ENCODE measurements around the gene NR2C2.
"Not testable (repeated sequence)": the region's sequence is repeated elsewhere in the genome, so short reads cannot be mapped to it uniquely, and the experiment has no call there.

Gene NR2C2

DNA sequence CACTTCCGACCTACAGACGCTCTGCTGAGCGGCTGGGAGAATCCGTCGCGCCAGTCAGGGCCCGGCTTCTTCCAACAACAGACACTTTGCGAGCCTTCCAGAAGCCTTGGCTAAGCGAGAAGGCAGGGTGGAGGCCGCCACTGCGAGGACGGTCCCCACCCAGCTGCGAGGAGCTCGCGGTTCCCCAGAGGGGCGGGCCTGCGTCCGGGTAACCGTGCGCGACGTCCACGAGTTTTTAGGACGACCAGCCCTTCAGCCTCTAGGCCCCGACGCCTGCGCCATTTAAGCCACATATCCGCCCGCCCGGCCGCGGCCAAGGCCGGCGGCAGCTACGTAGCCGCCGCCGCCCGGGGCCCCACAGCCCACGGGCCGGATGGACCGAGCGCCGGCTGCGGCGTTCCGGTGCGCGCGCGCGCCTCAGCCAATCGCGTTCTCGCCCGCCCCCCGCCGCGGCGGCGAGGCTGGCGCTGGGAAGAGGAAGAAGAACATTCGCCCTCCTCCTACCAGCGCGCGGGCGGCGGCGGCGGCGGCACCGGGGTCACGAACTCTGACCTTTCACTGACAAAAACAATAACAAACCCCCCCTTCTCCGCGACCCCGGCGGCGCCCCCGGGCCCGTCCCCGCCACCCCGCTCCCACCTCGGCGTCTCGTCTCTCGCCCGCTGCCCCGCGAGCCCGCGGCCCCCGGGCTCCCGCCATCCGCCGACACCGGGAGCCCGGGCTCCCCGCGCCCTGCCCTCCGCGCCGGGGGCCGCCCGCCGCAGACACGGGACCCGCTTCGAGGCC lies at the start of gene NR2C2:
Gene NR2C2, plus strand, starts transcription at position 484 of the 786 bp plus-strand sequence. CDS start 56,332 bp downstream, outside the sequence.
- DNase-seq (ENCODE audit: low read depth in 2 of 2, low spot score in 1 of 2) = peak; percentile 58 to 77

DNA sequence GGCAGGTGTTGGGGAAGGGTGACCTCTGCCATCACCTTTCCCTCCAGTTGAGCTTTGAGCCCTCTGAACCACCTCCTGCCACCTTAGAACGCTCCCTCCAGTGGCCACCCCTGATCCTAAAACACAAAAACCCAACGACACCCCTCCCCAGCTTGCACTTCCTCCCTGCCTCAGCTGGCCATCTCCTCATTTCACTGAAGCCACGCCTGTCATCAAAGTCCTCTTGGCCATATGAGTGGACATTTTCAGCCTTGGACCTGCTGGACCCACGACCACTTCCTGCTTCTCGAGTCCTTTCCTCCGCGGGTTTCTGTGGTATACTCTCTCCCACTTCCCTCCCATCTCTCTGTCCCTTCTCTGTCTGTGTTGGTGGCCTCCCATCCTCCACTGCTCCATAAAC lies 48.5 kb upstream of the NR2C2 start:
- no peak for DNase-seq (ENCODE audit: low read depth in 2 of 2, low spot score in 1 of 2)

- DNase-seq (ENCODE audit: low read depth in 2 of 2, low spot score in 1 of 2) = no peak
Measured at GRCh38 chr3:14899993-14900618, 47.3 kb upstream of the NR2C2 start.

- no peak for DNase-seq (ENCODE audit: low read depth in 2 of 2, low spot score in 1 of 2)
Measured at GRCh38 chr3:14900881-14901873, 46.2 kb upstream of the NR2C2 start.

DNA sequence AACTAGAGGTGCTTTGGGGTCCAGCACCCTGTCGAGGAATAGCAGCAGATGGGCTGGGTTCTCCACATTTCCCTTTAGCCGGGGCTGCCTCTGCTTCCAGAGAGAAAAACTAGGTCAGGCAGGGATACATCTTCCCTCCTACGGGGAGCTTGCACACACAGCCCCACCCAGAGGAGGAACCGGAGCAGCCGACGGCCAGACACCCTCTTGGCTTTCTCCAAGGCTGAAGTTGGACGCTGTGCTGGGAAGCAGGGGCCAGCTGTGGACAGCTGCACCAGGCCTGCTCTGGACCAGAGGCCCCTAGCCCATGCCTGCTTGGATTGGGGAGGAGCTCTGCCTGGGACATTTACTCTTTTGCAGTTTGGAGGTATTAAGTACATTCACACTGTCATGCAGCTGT lies 44.7 kb upstream of the NR2C2 start:
- no peak for DNase-seq (ENCODE audit: low read depth in 2 of 2, low spot score in 1 of 2)

DNA sequence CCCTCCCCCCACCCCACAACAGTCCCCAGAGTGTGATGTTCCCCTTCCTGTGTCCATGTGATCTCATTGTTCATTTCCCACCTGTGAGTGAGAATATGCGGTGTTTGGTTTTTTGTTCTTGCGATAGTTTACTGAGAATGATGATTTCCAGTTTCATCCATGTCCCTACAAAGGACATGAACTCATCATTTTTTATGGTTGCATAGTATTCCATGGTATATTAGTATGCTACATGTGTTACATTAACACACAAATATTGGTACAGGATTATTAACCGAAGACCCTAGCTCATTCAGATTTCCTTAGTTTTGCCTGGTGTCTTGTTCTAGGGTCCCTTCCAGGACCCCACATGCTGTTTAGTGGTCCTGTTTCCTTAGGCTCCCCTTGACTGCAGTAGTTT lies 43.9 kb upstream of the NR2C2 start:
- not testable (repeated sequence) for DNase-seq (ENCODE audit: low read depth in 2 of 2, low spot score in 1 of 2)

- no peak for DNase-seq (ENCODE audit: low read depth in 2 of 2, low spot score in 1 of 2)
Measured at GRCh38 chr3:14905055-14905657, 42.2 kb upstream of the NR2C2 start.

DNA sequence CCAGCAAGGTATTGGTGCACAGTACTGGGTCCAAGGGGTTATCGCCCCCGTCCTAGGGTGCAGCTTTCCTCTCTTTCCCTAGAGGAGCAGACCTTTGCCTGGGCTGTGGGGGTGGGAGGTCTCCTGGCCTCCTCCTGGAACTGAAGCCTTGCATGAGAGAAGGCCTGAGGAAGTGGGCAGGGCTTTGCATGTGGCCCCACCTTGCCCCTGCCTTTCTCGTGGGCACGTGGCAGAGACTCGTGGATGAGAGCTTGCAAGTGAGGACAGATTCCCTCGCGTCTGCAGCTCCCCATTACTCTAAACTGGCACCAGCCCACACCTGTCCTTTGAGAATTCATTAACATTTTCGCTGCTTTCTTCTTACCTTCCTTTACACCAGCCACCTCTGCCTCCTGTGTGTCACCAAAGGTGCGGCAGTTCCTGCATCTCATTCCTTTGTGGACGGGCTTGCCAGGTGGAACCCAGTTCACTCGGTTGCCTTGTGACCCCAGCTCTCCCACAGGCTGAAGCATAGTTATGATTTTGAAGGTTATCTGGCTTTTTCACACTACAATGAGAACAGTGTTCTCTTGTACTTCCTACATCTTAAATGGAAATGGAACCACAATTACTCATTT lies 40.9 kb upstream of the NR2C2 start:
- DNase-seq (ENCODE audit: low read depth in 2 of 2, low spot score in 1 of 2) = no peak

DNA sequence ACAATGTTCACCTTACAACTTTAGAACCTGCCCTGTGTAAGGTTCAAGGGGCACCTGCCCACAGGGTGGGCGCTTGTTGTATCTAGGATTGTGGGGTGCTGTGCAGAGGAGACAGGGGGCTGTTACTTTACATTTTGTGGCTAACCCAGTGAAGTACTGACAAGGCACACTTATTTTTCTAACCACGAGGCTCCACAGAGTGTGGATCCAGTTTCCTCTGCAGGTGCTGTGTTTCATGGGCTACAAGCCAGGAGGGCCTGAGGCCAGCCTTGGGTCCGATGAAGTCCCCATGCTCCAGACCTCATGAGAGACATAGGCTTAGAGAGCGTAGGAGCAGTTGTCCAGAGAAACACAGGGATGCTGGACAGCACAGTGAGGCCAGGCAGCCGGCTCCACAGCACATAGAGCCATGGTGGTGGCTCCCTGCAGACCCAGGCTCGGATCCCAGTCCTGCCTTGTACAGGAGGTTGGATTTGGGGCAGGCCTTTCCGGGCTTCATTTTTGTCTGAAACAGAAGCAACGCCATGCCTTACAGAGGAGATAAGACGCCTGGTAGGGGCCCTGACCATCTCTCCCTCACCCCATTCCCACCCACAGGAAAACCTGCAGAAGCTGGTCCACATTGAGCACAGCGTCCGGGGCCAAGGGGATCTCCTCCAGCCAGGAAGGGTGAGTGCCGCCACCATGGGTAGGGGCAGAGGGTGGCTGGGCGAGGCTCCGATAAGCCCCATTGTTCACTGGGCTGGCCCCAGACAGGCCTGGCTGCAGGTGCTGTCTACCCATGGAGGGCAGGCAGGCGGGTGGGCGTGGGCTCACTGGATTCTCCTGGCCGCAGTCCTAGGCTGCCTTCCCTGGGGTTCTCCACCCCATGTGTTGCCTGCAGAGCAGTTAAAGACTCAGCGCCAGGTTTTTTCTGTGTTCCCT lies 40.1 kb upstream of the NR2C2 start:
- DNase-seq (ENCODE audit: low read depth in 2 of 2, low spot score in 1 of 2) = no peak

- DNase-seq (ENCODE audit: low read depth in 2 of 2, low spot score in 1 of 2) = no peak
Measured at GRCh38 chr3:14909250-14909649, 38.1 kb upstream of the NR2C2 start.

DNA sequence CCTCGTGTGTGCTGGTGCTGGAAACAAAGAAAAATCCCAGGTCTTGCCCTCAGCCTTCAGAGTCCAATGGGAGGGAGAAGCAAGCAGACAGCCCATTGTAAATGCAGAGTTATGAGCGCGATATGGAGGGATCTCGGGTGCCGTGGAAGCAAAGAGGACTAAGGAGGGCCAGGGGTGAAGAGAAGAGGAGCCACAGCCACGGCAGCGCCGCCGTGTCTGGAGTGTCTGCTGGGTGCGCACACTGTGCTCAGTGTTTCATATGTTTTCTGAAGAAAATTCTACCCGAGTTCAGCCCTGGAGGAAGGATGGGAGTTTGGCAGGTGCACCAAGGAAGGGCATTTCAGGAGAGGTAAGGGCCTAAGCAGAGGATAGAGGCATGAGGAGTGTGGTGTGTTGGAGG lies 35.7 kb upstream of the NR2C2 start:
- DNase-seq (ENCODE audit: low read depth in 2 of 2, low spot score in 1 of 2) = no peak

- no peak for DNase-seq (ENCODE audit: low read depth in 2 of 2, low spot score in 1 of 2)
Measured at GRCh38 chr3:14913071-14913925, 34.1 kb upstream of the NR2C2 start.

- no peak for DNase-seq (ENCODE audit: low read depth in 2 of 2, low spot score in 1 of 2)
Measured at GRCh38 chr3:14913926-14914778, 33.2 kb upstream of the NR2C2 start.

GRCh38 chr3:14914779-14915117 lies 32.6 kb upstream of the NR2C2 start:
- DNase-seq (ENCODE audit: low read depth in 2 of 2, low spot score in 1 of 2) = no peak

GRCh38 chr3:14915636-14916222 lies 31.7 kb upstream of the NR2C2 start:
- DNase-seq (ENCODE audit: low read depth in 2 of 2, low spot score in 1 of 2) = no peak

DNA sequence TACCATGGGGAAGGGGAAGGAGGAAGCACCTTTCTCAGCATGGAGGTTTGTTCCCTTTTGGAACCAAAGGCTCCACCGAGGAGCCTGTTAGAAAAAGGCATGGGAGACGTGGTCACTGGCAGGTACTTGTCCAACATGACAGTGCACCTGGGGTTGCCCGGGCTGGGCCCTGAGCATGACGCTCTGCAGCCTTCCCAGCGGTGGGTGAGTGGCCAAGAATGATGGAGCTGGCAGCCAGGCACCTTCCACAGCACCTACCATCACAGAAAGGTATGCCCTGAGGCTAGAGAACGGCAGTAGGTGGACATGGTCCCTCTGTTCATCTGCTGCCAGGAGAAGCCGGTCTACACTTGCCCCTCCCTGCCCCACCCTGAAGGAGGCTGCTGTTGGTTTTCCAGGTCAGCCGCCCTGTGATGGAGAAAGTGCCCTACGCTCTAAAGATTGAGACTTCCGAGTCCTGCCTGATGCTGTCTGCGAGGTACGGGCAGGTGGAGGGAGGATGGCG lies 29.0 kb upstream of the NR2C2 start:
- no peak for DNase-seq (ENCODE audit: low read depth in 2 of 2, low spot score in 1 of 2)

GRCh38 chr3:14920536-14920935 lies 26.8 kb upstream of the NR2C2 start:
- DNase-seq (ENCODE audit: low read depth in 2 of 2, low spot score in 1 of 2) = no peak

Measured in stimulated activated CD8-positive, alpha-beta memory T cell treated with anti-CD3 and anti-CD28 coated beads, Interleukin-4, amount 100 ng/mL, for 4 hours (primary cell).